Left forelimb (tissue), 1 donor: Measurements from ENCODE around the gene ELMO2.
"Not testable (repeated sequence)": the region's sequence is repeated elsewhere in the genome, so short reads cannot be mapped to it uniquely, and the experiment has no call there.

Experiments
- DNase-seq: peaks from one replicate; pipeline ENCODE4 v3.0.0-alpha.2; 2018; ENCODE audit warnings: low spot score

ELMO2 gene

DNA sequence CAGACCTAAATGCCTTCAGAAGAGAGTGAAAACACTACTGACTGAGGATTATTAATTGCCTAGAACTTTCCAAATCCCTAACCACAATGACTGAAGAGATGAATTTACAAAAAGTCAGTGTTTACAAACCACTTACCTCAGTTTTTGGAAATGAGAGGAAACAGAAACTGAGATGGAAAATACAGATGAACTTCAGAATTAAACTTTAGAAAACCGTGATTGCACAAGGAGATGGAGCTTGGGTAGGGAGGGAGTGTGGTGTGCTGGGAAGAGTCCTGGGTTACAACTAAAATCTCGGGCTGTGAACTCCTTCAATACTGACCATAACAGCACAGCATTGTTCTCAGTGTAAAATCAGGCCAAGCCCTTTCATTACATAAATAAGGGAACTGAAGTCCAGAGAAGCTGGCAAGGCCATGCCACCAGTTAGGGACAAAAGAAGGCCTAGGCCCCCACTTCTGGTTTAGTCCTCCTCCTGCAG lies 4.0 kb downstream of the ELMO2 start:
- DNase-seq, result no peak

DNA sequence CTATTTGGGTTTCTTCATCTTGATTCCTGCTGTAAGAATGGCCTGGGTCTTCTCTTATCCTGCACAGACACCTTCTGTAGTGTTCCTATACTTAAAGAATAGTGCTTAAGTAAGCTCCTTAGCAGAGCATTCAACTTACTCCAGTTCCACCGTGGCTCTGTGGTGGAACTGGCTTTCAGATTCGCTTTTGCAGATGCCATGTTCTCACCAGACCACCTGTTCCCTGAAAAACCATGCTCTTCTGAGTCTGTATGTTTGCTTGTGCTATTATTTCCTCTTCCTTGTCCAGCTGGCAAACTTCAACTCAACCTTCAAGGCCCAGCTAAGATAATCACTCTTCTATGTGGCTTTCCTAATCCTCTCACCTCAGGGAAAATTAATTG lies 4.9 kb downstream of the ELMO2 start:
- DNase-seq, result no peak

DNA sequence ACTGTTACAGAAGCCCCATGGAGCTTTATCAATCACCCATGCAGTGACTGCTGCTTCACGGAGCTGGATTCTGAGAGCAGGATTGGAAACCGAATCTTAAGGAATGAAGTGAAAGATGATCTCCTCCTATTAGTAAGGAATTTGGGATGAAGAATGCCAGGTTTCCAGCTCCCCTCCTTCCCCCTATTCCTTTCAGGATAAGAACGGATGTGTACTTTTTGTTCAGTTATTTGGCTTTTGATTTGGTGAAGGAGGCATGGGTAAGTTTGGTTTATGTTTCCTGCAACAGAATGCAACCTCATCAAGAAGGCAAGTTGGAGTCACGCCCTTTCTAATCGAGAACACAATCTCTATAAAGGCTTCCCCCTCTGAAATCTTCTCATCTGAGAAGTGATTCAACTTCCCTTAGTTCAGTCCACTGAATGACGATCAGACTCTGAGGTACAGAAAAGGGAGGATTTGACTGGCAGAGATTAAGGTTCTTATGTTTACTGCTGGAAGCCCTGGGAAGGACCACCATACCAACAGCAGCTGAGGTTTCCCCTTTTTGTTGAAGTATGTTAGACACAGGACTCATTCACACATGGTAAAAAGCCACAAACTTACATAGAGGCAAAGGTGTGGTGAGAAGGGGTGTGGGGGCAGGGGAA lies 5.5 kb downstream of the ELMO2 start:
- DNase-seq, result no peak

DNA sequence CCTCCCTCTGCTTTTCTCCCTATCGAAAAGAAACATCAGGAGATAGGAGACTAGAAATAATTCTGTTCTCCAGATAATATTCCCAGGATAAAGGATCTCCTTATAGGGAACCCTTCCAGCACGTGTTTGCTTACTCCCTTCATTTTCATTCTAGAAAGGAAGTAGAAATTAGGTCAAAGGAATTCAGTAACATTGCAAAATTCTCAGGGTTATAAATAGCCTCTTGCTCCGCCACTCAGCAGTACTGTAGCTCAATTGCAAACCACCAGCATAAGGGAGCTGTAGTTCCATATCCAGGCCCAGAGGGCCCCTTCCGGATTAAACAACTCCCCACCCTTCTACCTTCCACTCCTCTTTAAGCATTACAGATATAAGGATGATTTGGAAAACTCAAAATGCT lies 6.2 kb downstream of the ELMO2 start:
- DNase-seq, result no peak

DNA sequence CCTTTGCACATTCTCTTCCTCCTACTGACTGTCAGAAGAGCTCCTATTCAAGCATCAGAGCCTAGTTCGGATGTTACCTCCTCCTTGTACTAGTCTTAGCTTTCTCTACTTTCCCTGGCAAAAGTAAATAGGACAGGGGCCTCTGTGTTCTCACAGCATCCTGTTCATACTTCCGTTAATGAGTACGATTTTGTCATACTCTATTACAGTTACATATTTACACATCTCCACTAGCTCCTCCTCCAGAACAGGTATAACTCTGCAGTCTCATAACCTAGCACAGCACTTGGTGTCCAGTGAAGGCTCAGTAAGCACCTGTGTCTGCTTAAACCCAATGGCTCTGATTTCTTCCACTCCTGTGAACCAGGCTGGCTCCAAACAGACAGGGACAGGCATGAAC lies 7.0 kb downstream of the ELMO2 start:
- no peak for DNase-seq

DNA sequence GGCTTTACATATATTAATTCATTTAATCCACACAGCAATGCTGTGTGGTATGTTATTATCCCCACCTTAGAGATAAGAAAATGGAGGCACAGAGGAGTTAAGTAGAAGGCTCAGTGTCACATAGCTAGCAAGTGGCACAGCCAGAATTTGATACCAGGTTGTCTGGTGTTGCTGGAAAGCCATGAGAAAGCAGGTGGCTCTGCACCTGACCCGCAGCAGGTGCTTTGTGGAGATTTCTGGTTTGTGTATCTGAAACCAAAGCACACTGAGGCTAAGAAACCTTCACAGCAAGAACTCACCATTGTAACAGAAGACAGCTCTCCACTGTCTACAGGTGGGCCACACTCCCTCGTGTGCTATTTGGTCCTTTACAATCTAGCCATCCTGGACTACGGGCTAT lies 7.5 kb downstream of the ELMO2 start:
- DNase-seq, result no peak

DNA sequence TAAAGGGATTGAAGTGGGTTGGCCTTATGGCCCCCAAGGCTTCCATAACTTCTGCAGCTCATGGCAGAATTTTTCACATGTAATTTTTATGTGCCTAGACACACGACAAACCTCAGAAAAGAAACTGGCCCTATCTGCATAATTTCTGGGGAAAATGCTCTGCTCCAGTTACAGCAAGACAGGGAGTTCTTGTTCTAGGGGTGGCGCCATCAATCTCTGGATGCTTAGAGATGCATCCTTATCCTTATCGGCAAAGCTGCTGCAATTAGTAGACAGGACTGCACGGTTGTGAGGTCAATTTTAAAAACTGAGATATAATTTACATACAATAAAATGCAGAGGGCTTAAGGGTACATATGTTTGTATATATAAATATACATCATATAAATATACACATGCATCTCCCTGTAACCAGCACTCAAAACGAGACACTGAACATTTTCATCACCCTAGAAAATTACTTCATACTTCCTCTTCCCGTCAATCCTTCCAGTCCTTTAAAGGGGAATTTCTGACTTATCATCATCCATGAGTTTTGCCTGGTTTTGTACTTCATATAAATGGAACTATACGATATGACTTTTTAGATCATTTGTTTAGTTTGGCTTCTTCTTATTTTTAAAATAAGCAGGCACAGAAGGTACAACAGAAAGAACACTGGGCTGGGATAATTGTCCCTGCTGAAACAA lies 10.2 kb downstream of the ELMO2 start:
- DNase-seq, result no peak

DNA sequence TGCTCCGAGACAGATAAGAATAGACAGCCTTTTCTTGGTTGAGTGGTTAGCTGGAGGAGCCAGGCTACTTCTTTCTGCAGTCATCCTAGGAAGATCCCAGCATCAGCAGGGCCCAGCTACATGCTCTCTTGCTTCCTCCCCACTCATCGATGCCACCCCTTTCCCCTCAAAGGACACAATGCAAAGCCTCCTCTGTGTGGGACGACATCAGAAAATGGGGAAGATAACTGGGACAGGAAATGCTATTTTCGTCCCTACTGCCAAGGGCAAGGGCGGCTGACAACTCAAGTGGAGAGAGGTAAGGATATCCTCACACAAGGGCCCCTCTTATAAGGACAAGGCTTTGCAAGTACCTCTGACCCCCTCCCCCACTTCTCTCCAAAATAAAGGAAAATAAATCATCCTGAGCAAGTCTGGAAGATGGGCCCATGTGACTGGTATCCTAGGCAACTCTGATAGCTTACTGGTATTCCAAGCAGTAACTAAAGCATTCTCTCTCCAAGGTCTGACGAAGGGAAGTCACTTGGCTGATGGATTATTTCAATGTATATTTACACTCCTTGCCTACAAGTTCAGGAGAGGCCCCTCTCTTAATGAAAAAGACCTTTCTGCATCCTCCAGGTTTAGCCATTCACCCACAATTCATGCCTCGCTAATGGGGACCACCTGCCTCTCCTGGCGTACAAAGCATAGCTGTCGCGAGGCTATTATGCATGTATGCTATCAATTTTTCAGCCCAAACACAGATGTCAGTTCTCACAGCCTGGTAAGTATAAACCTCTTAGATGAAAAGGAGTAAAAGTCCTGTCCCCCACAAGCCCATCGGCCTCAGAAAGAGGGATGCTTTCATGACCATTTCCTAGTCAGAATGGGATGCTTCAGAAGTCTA lies 11.3 kb downstream of the ELMO2 start:
- no peak for DNase-seq

DNA sequence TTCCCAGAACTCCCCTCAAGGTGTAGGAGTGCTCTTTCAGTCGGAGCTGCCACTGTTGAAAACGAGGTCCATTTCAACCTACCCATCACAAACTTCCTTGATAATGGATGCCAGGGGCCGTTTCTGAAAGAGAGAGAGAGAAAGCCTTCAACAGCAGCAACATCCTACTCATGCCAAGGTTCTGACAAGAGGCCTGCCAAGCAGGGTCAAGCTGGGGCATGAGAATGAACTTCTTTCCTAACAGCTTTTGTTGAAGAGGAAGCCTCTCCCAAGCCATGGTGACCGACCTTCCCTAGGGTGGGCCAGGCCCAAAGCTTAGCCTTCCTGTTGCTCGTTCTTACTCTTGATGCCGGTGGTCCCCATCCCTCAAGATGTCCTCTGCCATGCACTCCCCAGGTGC lies 12.4 kb downstream of the ELMO2 start:
- no peak for DNase-seq

DNA sequence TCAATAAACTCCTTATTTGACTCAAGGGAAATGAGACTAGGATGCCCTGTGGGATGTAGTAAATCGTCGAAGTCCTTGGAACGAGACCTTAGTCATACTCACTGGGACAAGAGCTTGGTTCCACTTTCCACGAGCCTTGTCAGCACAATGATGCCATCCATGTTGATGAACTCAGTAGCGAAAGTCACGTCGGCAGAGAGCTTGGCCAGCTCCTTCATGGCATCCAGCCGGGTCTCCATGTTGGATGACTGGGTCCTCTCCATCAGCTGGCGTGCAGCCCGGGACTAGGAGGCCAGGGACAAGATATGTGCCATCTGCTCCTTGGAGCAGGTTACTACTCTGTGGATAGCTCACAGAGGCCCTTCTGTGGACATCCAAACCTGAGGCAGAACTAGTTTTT lies 17.5 kb downstream of the ELMO2 start:
- DNase-seq, result no peak

DNA sequence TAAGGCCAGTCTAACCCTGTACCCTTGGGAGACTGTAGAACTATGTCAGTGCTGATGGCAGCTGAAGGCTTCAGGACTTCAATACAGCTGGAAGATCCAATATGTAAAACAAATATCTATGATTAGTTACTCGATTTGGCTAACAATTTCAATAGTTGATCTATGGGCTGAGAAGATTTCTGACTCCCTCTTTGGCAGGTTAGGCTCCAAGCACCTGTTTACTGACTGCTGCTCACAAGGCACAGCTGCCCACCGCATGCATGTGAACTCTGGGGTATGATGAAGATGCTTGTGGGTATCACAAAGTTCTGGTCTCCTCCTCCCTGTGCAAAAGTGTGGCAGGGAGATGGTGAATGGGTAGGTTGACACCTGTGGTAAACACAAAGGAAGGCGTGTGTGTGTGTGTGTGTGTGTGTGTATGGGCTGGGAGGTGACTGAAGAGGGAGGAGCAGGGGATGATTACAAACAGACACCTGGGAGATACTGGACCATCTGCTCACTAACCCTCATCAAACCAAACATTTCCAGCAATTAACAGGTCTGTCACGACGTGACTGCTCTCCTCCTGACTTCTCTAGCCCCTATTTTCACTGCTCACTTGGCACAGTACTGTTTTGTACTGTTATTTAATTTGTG lies 18.1 kb downstream of the ELMO2 start:
- no peak for DNase-seq

DNA sequence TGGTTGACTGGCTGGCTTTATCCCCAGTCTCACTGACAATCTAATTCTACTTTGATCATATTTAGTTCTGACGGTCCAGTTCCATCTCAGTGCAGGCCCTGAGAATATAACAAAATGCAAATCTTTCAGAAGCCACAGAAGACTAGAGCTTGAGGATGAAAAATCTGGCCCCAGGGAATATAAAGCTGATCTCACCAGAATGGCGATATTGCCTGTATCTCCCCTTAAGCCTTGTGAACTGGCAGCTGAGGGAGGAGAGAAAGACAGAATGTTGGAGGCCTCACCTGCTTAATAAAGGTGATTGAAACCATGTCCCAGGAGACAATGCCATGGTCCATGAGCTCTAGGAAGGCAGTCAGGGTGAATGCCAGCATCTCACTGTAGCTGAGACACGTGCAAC lies 19.4 kb downstream of the ELMO2 start:
- not testable (repeated sequence) for DNase-seq

DNA sequence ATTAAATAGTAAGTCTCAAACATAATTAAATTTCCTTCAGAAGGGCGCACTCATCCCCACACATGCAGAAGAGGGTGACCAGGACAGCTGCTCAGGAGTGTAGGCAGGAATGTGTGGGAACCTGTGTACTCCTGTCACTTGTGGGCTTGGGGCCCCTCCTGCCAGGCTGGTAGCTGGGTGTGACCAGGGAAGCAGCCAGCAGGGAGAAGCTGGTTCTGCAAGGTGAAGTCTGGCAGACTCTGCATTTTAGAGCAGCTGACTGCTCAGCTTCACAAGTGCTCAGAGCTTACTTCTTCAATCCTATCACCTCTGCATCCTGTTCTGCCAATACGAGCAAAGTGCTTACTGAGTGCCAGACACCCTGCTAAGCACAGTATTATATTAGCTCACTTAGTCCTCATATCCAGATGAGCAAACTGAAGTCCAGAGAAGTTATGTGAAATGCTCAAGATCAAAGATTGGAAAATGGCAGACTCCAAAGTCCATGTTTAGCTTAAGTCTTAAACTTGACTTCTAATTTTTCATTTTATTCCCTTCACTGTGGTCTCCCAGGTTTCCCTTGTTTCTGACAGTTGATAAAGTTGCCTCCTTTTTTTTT lies 27.9 kb downstream of the ELMO2 start:
- DNase-seq, result no peak

DNA sequence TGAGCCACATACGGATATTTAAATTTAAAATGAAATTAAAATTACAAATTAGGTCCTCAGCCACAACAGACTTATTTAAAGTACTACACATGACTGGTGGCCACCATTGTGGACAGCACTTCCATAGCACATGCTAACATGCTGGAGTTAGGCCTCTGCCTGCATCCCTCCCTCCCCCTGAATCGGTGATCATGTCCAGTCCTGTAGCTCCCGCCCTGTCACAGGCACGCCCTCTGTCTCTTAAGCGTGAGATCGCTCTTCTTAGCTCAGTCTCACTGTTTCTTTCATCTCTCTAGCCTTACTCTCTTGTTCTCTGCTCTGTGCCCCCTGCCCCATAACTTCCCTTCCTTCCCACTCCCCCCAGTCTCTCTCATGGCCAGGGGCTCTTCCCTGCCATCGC lies 28.9 kb downstream of the ELMO2 start:
- no peak for DNase-seq

DNA sequence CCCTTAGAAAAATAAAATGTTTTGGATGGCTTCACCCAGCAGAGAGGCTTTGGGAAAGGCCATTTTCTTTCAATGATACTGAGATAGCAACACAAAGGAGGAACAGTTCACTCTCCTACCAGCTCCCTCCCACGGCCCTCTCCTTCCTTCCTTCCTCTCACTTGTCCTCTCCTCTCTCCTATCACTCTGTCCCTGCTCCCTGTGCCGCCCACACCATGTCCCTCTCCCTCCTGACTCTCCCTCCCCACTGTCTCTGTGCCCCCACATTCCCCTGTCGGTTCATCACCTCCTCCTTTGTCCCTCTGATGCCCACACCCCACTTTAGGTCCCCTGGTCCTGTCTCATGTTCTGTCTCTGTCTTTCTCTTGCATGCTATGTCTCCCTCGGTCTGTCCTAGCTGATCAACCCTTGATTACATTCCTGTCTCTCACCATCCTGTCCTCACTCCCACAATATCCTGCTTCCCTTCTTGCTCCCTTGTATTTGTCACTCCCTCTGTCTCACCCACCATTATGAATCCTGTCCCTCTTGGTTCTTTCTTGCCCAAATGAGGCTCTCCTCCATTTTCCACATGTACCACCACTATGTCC lies 30.1 kb downstream of the ELMO2 start:
- DNase-seq, result no peak

DNA sequence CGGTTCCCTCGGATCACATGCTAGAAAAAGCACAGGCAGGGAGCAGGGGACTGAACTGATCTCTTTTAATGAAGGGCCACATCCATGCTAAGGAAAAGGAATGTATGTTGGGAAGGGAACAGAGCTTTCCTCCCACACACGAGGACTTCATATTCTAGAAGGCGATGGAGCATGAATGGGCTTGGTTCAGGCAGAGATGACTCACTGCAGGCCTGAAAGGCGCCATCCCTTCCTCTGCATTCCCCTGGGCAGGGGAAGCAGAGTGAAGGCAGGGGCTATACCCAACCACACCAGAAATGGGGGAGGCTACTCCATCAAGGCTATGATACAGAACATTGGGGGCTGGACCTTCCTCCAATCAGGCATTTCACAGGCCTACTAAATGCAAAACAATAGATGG lies 30.6 kb downstream of the ELMO2 start:
- no peak for DNase-seq

DNA sequence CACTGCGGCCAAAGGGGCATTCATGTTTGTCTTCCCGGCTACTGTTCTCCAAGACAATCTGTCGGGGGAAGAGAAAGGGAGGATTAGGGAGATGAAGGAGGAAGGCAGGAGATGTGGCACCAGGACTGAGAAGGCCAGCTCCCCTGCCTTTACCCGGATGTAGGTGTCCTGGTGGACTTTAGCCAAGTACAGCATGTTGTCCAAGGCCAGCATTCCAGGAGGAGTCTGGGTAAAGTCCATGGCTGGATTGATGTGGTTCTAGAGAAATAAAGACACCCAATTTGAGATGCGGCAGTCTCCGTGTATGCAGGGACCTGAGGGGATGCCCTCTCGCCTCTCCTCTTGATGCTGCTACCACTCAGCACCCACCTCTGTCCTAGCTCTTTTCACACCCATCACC lies 32.0 kb downstream of the ELMO2 start:
- no peak for DNase-seq

DNA sequence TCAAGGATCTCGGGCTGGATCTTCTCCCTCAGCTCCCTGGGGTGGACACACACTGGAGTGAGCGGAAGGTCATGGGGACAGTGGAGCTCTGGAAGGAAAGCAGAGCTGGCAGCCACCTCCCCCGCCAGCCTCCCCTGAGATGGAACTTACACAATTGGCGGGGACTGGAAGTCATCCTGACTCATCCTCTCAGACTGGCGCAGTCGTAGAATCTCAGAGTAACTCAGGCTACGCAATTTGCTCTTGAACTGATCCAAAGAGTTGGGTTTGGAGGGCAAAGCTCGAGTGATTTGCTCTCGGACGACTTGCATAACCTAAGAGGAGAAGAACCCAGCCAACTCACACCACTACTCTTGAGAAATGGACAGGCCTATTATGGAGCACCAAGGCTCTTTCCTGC lies 34.8 kb downstream of the ELMO2 start:
- no peak for DNase-seq

DNA sequence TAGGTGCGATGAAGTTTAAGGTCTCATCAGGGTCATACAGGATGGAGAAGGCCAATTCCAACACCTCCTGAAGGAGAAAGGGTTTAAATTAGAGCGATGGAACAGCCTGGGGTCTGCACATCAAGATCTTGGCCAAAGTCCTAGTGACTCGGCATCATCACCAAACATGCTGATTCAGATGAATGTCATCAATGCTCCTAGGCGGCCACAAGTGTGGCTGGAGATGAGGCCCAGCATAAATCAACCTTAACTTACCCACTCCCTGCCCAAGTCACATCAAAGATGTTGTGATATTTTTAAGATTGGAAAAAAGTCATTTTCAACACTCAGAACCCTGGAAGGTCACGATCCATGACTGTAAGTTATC lies 37.5 kb downstream of the ELMO2 start:
- DNase-seq, result no peak

DNA sequence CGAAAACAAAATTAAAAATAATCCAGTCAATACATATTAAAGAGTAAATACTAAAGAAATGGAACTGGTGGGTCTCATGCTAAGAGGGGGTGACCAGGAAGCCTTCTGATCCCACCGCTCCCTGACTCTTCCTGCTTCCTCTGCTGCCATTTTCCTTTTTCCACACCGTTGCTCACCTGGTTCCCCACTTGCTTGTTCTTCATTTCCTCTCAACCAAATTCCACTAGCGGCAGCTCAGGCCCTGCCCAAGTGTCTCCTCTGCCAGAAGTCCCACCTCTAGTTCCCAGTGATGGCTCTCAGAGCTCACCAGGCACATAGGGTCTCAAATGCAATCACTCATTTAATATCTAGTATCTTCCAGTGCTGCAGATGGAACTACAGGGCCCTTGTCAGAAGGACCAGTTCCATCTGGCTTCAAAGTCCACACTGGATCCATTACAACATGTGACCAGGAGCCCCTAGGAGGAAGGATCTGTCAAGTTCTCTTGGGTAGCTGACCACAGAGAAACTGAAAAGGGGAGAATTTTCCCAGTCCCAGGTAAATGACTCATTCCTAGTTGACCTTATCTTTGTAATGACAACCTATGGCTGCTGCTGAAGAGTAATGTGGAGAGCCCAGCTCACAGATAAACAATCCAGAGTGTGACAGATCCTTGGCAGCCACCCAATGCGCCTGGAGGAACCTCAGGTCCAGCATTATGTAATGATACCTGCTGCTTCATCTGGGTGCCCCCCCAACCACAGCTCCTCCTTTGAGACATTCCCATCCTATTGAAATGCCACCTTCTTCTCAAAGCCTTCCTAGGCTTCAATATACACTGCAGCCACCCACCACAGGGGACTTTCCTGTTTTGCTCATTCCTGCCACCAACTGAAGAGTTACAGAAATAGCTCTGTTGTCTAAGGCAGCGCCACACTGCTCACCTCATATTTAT lies 38.2 kb downstream of the ELMO2 start:
- no peak for DNase-seq

DNA sequence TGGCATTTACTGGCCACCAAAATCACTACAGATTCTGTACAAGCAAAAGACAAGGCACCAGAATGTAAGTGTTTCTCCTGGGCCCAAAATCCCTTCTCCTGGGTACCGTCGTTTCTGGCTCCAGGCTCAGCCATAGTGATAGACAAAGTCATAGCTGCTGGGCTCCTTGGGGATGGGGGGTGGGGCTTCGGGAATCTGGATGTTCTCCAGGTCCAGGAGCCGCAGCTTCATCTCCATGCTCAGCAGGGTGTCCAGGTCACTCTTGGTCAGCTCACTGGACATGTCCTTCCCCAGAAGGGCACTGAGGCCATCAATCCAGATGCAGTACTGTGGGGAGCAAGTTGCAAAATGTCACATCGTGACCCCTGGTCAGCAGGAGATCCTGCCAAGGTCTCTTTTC lies 39.2 kb downstream of the ELMO2 start:
- DNase-seq, result no peak
